ENCODE measurements around the gene WWTR1. TPM values are rescaled to one million over a fixed set of nuclear protein-coding genes. Genes with fewer than 3 reads are reported as not detected.
A peak's percentile ranks its signal among the peaks of the same experiment; 100 is the strongest.

Gene WWTR1
- total and polyA plus RNA-seq, 2 of the 4 experiments (the other 2 are of a cell fraction), result 38.9 to 65.3 TPM

DNA sequence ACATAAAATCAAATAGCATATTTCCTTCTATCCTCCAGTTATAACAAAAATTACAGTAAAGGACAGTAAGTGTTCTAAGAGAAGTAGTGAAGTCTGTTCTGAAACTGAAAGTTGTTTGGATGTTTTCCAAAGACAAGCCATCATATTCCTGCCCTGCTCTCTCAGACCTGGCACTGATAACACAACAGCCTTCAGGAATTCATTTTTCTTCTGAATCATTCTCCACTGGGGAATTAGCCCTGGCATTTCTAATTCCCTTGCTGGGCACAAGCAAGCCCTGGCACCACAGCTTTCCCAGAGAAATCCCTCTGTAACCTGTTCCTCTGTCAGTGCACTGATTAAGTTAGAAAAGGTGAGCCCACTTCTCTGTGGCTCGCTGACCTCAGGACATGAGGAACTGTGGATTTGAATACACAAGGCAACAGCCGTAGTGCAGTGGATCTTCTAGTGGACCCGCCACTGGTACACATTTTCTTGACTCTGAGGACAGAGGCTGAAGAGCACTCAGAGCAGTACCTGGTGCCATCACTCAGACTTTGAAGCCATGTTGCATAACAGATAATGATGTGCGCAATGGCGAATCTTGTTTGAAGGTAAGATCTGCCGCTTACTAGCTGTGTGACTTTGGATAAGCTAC, 61.6 kb downstream of the WWTR1 start:
- in situ Hi-C loops (cut with MboI; ENCODE audit: low sequenced_read_pairs) (no loop called here), dilution Hi-C loops (cut with HindIII; ENCODE audit: low sequenced_read_pairs, unreplicated experiment) (no loop called here)
- H3K4me2 ChIP-seq (ENCODE audit: low read depth, low read length), result peak overlapping the region; percentile 28; the same call in 1 of the 2 replicates

More for the DNA sequence above, 61.6 kb downstream of the WWTR1 start:
- no peak overlapping the region for H2AK9ac ChIP-seq (replicated peaks; ENCODE audit: low read depth, low read length, poor library complexity)
- intact Hi-C loops (cut with micrococcal nuclease), result no loop called here
- no peak overlapping the region for H4K8ac ChIP-seq (ENCODE audit: low read depth in 2 of 2, low read length in 2 of 2)
- H2AK5ac ChIP-seq (ENCODE audit: low read depth, low read length), result no peak overlapping the region
- no peaks in the 10 kb centered on the region for H3K9me3 ChIP-seq (ENCODE audit: control insufficient read depth, insufficient read depth, low read length)
- no peak overlapping the region for H2BK20ac ChIP-seq (ENCODE audit: low read depth, low read length)
- DNase-seq (peak; percentile 54), ATAC-seq (ENCODE audit: low read depth) (peak; percentile 67)
- ChIA-PET CTCF (no interaction called here), POLR2A (ENCODE audit: unreplicated experiment) (no interaction called here)
- no peak for TF ChIP-seq RFX5 (IDR thresholded peaks at IDR 0.05; ENCODE audit: low read depth, low read length)
- no peak overlapping the region for H4K5ac ChIP-seq (ENCODE audit: low read depth, low read length)
- no peak overlapping the region for H3K56ac ChIP-seq (ENCODE audit: extremely low read depth, insufficient read depth, low read length)
- no peak overlapping the region for H2AFZ ChIP-seq (replicated peaks; ENCODE audit: low read length, poor library complexity)
- no peak overlapping the region for H2BK120ac ChIP-seq (ENCODE audit: low read depth, low read length)
- peaks cover 28 to 67% of the 10 kb centered on the region in 2 experiments for H3K79me1 ChIP-seq (ENCODE audit: low read depth in 1 of 2, low read length in 2 of 2)
- H3K9ac ChIP-seq (ENCODE audit: low read depth, low read length), result no peak overlapping the region
- H4K91ac ChIP-seq (ENCODE audit: insufficient read depth, low read depth, low read length), result no peak overlapping the region
- H3K18ac ChIP-seq (ENCODE audit: low read depth, low read length), result no peak overlapping the region
- H4K20me1 ChIP-seq (ENCODE audit: insufficient read depth, low read length), result peaks cover 23% of the 10 kb centered on the region; the same call in 1 of the 2 replicates
- H3K4me1 ChIP-seq (ENCODE audit: control insufficient read depth, insufficient read depth, low read length), result peaks cover 9% of the 10 kb centered on the region
- peak overlapping the region; percentile 36; the same call in 1 of the 2 replicates for H3K4ac ChIP-seq (ENCODE audit: low read depth, low read length)
- no peak overlapping the region for H3K14ac ChIP-seq (replicated peaks; ENCODE audit: low read depth, low read length)
- peaks cover 10% of the 10 kb centered on the region; the same call in 1 of the 2 replicates for H3K9me1 ChIP-seq (ENCODE audit: insufficient read depth, low read length)
- H3K27ac ChIP-seq (ENCODE audit: insufficient read depth, low read length), result no peak overlapping the region
- H3K4me3 ChIP-seq (ENCODE audit: insufficient read depth, low read depth, low read length), result no peak overlapping the region
- H3K36me3 ChIP-seq (ENCODE audit: control insufficient read depth, insufficient read depth, low read length), result peaks cover 4% of the 10 kb centered on the region
- H3K27me3 ChIP-seq (ENCODE audit: control insufficient read depth, insufficient read depth, low read length), result no peaks in the 10 kb centered on the region
- WGBS, 2 experiments (ENCODE audit: extremely low coverage in 2 of 2, insufficient read length in 1 of 2), result 96% methylated on average over 3 of the region's 6 CpGs; no CpG with 5 or more reads in 1 of the 2 experiments
- no peak overlapping the region for H2BK5ac ChIP-seq (ENCODE audit: low read depth, low read length, poor library complexity, severe bottlenecking)
- H2BK15ac ChIP-seq (ENCODE audit: low read depth, low read length), result no peak overlapping the region
- H3K23ac ChIP-seq (ENCODE audit: low read depth, low read length), result no peak overlapping the region
- no TSS peak for BruUV-seq (replicated peaks)

Data from IMR-90 (cell line).